Neuronal stem cell (in vitro differentiated cells): Measurements from ENCODE around the gene ACVR1B.
A peak's percentile ranks its signal among the peaks of the same experiment; 100 is the strongest.

Experiments
- DNase-seq: peaks from one replicate; pipeline ENCODE4 v3.0.0-alpha.2; 2013; ENCODE audit warnings: low spot score
- H2AFZ ChIP-seq: one replicate; pipeline ENCODE4 v1.6.1; 2013; ENCODE audit warnings: mild to moderate bottlenecking, low read length, inconsistent platforms
- H2AK5ac ChIP-seq: 2 replicates; pipeline ENCODE4 v1.6.1; 2013; ENCODE audit warnings: low read depth, mild to moderate bottlenecking, inconsistent platforms, low read length, moderate library complexity, mixed read lengths
- H2BK120ac ChIP-seq: 2 replicates; pipeline ENCODE4 v1.6.1; 2013; ENCODE audit warnings: low read depth, mild to moderate bottlenecking, inconsistent platforms, low read length, moderate library complexity, mixed read lengths
- H2BK12ac ChIP-seq: one replicate; pipeline ENCODE4 v1.6.1; 2013; ENCODE audit warnings: low read length, inconsistent platforms
- H2BK15ac ChIP-seq: 2 replicates; pipeline ENCODE4 v1.6.1; 2013; ENCODE audit warnings: mild to moderate bottlenecking, low read length, inconsistent platforms, mixed read lengths
- H2BK5ac ChIP-seq: one replicate; pipeline ENCODE4 v1.6.1; 2013; ENCODE audit warnings: inconsistent platforms, mild to moderate bottlenecking, low read length, moderate library complexity
- H3K14ac ChIP-seq: one replicate; pipeline ENCODE4 v1.6.1; 2013; ENCODE audit warnings: low read length, inconsistent platforms
- H3K18ac ChIP-seq: 2 replicates; pipeline ENCODE4 v1.6.1; 2013; ENCODE audit warnings: low read length, inconsistent platforms
- H3K23ac ChIP-seq: 2 replicates; pipeline ENCODE4 v1.6.1; 2013; ENCODE audit warnings: low read depth, mild to moderate bottlenecking, mixed read lengths, low read length, inconsistent platforms; ENCODE audit not compliant: poor library complexity
- H3K27ac ChIP-seq: replicated peaks from 3 replicates; pipeline ENCODE4 v1.5.1; 2013; ENCODE audit warnings: low read length, inconsistent platforms
- H3K27me3 ChIP-seq, 3 experiments: 2 replicates each; pipeline ENCODE4 v1.6.1; 2013; ENCODE audit warnings: low read length in 3 of 3, mild to moderate bottlenecking in 2 of 3, inconsistent platforms in 1 of 3, low read depth in 1 of 3, mixed read lengths in 1 of 3, moderate library complexity in 1 of 3; ENCODE audit not compliant: control insufficient read depth in 3 of 3, insufficient read depth in 3 of 3
- H3K36me3 ChIP-seq, 2 donors: replicated peaks in 1 of 2; 2 replicates each; pipeline ENCODE4 v1.6.1; 2013; ENCODE audit warnings: low read length in 2 of 2; ENCODE audit not compliant: control insufficient read depth in 2 of 2, insufficient read depth in 2 of 2
- H3K4ac ChIP-seq: 2 replicates; pipeline ENCODE4 v1.6.1; 2013; ENCODE audit warnings: inconsistent platforms, mild to moderate bottlenecking, low read length, moderate library complexity
- H3K4me1 ChIP-seq, 2 donors: 1 replicate in 1 of 2; 2 replicates in 1 of 2; pipeline ENCODE4 v1.6.1; 2013; ENCODE audit warnings: low read length in 2 of 2, low read depth in 1 of 2; ENCODE audit not compliant: control insufficient read depth in 2 of 2, insufficient read depth in 1 of 2
- H3K4me2 ChIP-seq: one replicate; pipeline ENCODE4 v1.6.1; 2013; ENCODE audit warnings: mild to moderate bottlenecking, low read length, inconsistent platforms; ENCODE audit not compliant: insufficient read depth, poor library complexity, severe bottlenecking
- H3K4me3 ChIP-seq, 2 donors: 2 replicates each; pipeline ENCODE4 v1.5.1; 2013; ENCODE audit warnings: low read length in 2 of 2, mild to moderate bottlenecking in 2 of 2, inconsistent platforms in 1 of 2, moderate library complexity in 1 of 2
- H3K79me1 ChIP-seq: one replicate; pipeline ENCODE4 v1.6.1; 2013; ENCODE audit warnings: low read depth, mild to moderate bottlenecking, inconsistent platforms, low read length, moderate library complexity
- H3K9ac ChIP-seq: one replicate; pipeline ENCODE4 v1.6.1; 2013; ENCODE audit warnings: mild to moderate bottlenecking, low read depth, low read length, inconsistent platforms; ENCODE audit not compliant: poor library complexity
- H3K9me3 ChIP-seq, 2 donors: replicated peaks in 1 of 2; 2 replicates each; pipeline versions ENCODE3 to v1.6.1; 2013; ENCODE audit warnings: low read length in 2 of 2, mild to moderate bottlenecking in 2 of 2, inconsistent platforms in 1 of 2, low read depth in 1 of 2, mixed read lengths in 1 of 2, moderate library complexity in 1 of 2; ENCODE audit not compliant: control insufficient read depth in 2 of 2, insufficient read depth in 1 of 2
- H4K8ac ChIP-seq: one replicate; pipeline ENCODE4 v1.6.1; 2013; ENCODE audit warnings: low read depth, mild to moderate bottlenecking, inconsistent platforms, low read length, moderate library complexity
- H4K91ac ChIP-seq: one replicate; pipeline ENCODE4 v1.6.1; 2013; ENCODE audit warnings: low read length, low read depth, mild to moderate bottlenecking, inconsistent platforms; ENCODE audit not compliant: poor library complexity
- WGBS, 2 donors: extraction: QIAGEN DNeasy Blood & Tissue Kit; methylation state at CpG; one replicate each; pipeline ENCODE4 v1.1.7; 2013; ENCODE audit warnings: missing lambda C conversion rate in 2 of 2, mixed read lengths in 1 of 2; ENCODE audit not compliant: insufficient read length in 2 of 2, insufficient replicate concordance in 1 of 2; ENCODE audit errors: extremely low coverage in 2 of 2; 5-methylcytosine and 5-hydroxymethylcytosine counted together

The ACVR1B gene

GRCh38 chr12:51923506-51924365 is 27.8 kb upstream of the ACVR1B start:
- Histone ChIP-seq H2BK12ac (no peak overlapping the region), H3K36me3 (no peaks in the 10 kb centered on the region), H3K27ac (no peak overlapping the region), H3K4me2 (no peak overlapping the region), H3K9ac (no peak overlapping the region), H2AFZ (peak overlapping the region; percentile 7), H3K4me3 (no peak overlapping the region), H2AK5ac (no peak overlapping the region), H2BK120ac (no peak overlapping the region), H2BK5ac (no peak overlapping the region), H3K4me1 (peaks cover 6 to 11% of the 10 kb centered on the region in 2 donors), H3K18ac (peak overlapping the region; percentile 22), H2BK15ac (no peak overlapping the region), H3K23ac (no peak overlapping the region), H3K9me3 (no peaks in the 10 kb centered on the region), H4K91ac (no peak overlapping the region), H3K14ac (no peak overlapping the region), H3K79me1 (no peaks in the 10 kb centered on the region), H4K8ac (no peak overlapping the region), H3K4ac (no peak overlapping the region), H3K27me3 (peaks cover 0 to 45% (median 2%) of the 10 kb centered on the region in 3 experiments)
- no peak for DNase-seq
- no CpG with 5 or more reads among the region's 31 CpGs for WGBS, 2 donors

GRCh38 chr12:51924551-51925319 is 26.8 kb upstream of the ACVR1B start:
- Histone ChIP-seq H3K4me2 (no peak overlapping the region), H3K79me1 (no peaks in the 10 kb centered on the region), H3K4me1 (peaks cover 6 to 11% of the 10 kb centered on the region in 2 donors), H3K18ac (no peak overlapping the region), H4K91ac (no peak overlapping the region), H2BK5ac (no peak overlapping the region), H3K9me3 (no peaks in the 10 kb centered on the region), H2AK5ac (no peak overlapping the region), H3K4ac (no peak overlapping the region), H3K14ac (no peak overlapping the region), H2BK12ac (no peak overlapping the region), H3K23ac (no peak overlapping the region), H3K27ac (no peak overlapping the region), H3K27me3 (peaks cover 0 to 38% (median 2%) of the 10 kb centered on the region in 3 experiments), H4K8ac (no peak overlapping the region), H2BK15ac (peak overlapping the region; percentile 3), H2BK120ac (no peak overlapping the region), H3K36me3 (no peaks in the 10 kb centered on the region), H2AFZ (no peak overlapping the region), H3K4me3 (no peak overlapping the region), H3K9ac (no peak overlapping the region)
- no CpG with 5 or more reads among the region's 5 CpGs for WGBS, 2 donors
- no peak for DNase-seq

GRCh38 chr12:51925346-51926063 is 26.0 kb upstream of the ACVR1B start:
- no peak overlapping the region for H4K8ac ChIP-seq
- H2BK12ac ChIP-seq = no peak overlapping the region
- H2BK120ac ChIP-seq = no peak overlapping the region
- no peak for DNase-seq
- no peaks in the 10 kb centered on the region for H3K36me3 ChIP-seq
- H3K27me3 ChIP-seq = peaks cover 0 to 32% (median 2%) of the 10 kb centered on the region in 3 experiments
- H3K4me1 ChIP-seq = peaks cover 6 to 10% of the 10 kb centered on the region in 2 donors
- H3K9me3 ChIP-seq = no peaks in the 10 kb centered on the region
- no peaks in the 10 kb centered on the region for H3K79me1 ChIP-seq
- H4K91ac ChIP-seq = no peak overlapping the region
- H3K4ac ChIP-seq = no peak overlapping the region
- no peak overlapping the region for H2BK15ac ChIP-seq
- H3K4me3 ChIP-seq = no peak overlapping the region
- H3K18ac ChIP-seq = no peak overlapping the region
- no peak overlapping the region for H3K4me2 ChIP-seq
- no peak overlapping the region for H3K23ac ChIP-seq
- no peak overlapping the region for H3K14ac ChIP-seq
- no peak overlapping the region for H2BK5ac ChIP-seq
- H3K27ac ChIP-seq = no peak overlapping the region
- H2AFZ ChIP-seq = no peak overlapping the region
- no CpG with 5 or more reads among the region's 3 CpGs for WGBS, 2 donors
- H2AK5ac ChIP-seq = no peak overlapping the region
- H3K9ac ChIP-seq = no peak overlapping the region
